Effector memory CD8-positive, alpha-beta T cell (primary cell): ENCODE results near the gene ITGAE.
"Not testable (repeated sequence)": the region's sequence is repeated elsewhere in the genome, so short reads cannot be mapped to it uniquely, and the experiment has no call there.

Source experiments
- ATAC-seq: fragments of 150-1000 bp; cut with Tn5 transposase; replicated peaks from 2 replicates; pipeline ENCODE4 v1.10.0; 2021; ENCODE audit warnings: mild to moderate bottlenecking, moderate library complexity
- DNase-seq, 3 experiments: peaks; one replicate each; pipeline ENCODE4 v3.0.0; 2021
- H3K27ac Mint-ChIP-seq, 2 donors: one replicate each; pipeline ENCODE4 v1.8.0; 2022; ENCODE audit warnings: mild to moderate bottlenecking in 2 of 2, mixed read lengths in 2 of 2, moderate library complexity in 2 of 2
- H3K27me3 Mint-ChIP-seq, 2 donors: one replicate each; pipeline ENCODE4 v1.8.0; 2022; ENCODE audit warnings: mixed read lengths in 2 of 2
- H3K36me3 Mint-ChIP-seq: one replicate; pipeline ENCODE4 v1.8.0; 2022; ENCODE audit warnings: mild to moderate bottlenecking, moderate library complexity, mixed read lengths; ENCODE audit not compliant: insufficient read depth
- H3K4me1 Mint-ChIP-seq, 2 donors: one replicate each; pipeline ENCODE4 v1.8.0; 2022; ENCODE audit warnings: low read depth in 2 of 2, mixed read lengths in 2 of 2
- H3K4me3 Mint-ChIP-seq, 2 donors: one replicate each; pipeline ENCODE4 v1.8.0; 2022; ENCODE audit warnings: mild to moderate bottlenecking in 2 of 2, mixed read lengths in 2 of 2, moderate library complexity in 2 of 2
- H3K9me3 Mint-ChIP-seq, 2 donors: one replicate each; pipeline ENCODE4 v1.8.0; 2022; ENCODE audit warnings: mixed read lengths in 2 of 2

Gene ITGAE

DNA sequence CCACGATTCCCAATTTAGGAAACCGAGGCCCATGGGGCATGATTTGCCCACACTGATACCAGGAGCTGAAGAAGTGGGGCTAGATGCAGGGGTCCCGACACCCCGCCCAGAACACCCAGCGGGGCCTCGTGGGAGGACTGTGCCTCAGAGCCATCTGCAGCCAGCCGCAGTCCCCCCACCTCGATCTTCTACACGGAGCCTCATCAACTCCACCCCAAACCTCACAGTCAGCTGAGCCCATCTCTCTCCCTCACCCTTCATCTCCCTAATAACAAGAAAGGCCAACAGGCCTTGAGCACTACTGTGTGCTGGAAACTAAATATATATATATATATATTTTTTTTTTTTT is 4.2 kb downstream of the ITGAE start:
- H3K4me1 Mint-ChIP-seq, result peaks cover 46% of the 10 kb centered on the region in 2 donors
- no peaks in the 10 kb centered on the region for H3K9me3 Mint-ChIP-seq
- H3K27ac Mint-ChIP-seq, result peak overlapping the region; percentile 98 to 99
- no peak for DNase-seq
- peak overlapping the region; percentile 65 to 71 for H3K4me3 Mint-ChIP-seq
- H3K27me3 Mint-ChIP-seq, result no peaks in the 10 kb centered on the region
- peak; percentile 22 for ATAC-seq
- peaks cover 32% of the 10 kb centered on the region for H3K36me3 Mint-ChIP-seq

DNA sequence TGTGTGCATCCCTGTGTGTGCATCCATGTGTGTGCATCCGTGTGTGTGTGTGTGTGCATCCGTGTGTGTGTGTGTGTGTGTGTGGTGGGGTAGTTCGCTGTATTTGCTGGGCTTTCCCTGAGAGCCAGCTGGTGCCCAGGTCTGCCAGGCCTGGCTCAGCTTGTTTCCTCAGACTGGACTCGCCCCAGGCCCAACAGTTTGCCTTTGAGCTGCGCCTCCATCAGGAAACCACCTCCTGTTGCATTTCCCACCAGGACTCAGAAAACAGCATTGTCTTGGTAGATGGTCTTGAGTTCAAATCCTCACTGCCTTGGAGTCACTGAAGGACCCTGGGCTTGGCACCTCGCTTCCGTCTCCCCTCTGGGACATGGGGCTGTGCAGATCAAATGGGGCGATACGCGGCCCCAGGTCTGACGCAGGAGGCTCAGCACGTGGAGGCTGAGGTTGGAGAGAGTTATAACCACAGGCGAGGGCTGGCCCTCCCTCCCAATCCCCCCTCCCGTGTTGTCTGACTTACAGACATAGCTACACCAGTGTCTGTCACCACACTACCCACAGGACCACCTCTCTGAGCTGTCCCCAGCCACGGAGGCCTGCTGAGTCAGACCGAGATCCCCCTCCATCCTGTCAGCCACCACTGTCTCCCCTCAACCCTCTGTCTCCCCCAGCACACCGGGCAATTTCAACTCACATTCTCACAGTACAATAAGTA is 4.7 kb downstream of the ITGAE start:
- Mint-ChIP-seq H3K9me3 (no peaks in the 10 kb centered on the region), H3K36me3 (peaks cover 32% of the 10 kb centered on the region), H3K27ac (peak overlapping the region; percentile 98 to 99), H3K27me3 (no peaks in the 10 kb centered on the region), H3K4me3 (peak overlapping the region; percentile 65 to 71), H3K4me1 (peaks cover 44 to 46% of the 10 kb centered on the region in 2 donors)
- ATAC-seq, result peak; percentile 77
- peak; percentile 83 to 87 (median 86) for DNase-seq

DNA sequence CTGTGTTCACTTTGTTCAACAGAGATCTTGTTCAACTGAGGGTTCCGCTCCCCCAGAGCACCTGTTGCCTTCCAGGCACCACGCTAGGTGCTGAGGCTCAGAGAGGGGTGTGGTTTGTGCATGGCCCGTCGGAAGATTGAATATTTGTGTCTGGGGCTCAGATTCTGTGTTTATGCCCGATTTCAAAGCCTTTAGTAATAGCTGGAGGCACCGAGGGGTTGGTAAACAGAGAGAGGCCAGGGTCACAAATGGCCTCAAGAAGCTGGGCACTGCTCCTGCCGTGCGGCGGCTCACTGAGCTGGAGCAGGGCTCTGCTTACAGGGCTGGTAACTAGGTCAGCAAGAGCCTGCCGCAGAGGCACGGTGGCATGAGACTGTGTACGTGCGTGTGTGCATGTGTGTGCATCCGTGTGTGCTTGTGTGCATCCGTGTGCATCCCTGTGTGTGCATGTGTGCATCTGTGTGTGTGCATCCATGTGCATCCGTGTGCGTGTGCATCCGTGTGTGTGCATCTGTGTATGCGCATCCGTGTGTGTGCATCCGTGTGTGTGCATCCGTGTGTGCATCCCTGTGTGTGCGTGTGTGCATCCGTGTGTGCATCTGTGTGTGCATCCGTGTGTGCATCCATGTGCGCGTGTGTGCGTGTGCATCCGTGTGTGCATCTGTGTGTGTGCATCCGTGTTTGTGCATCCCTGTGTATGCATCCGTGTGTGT is 5.4 kb downstream of the ITGAE start:
- Mint-ChIP-seq H3K9me3 (no peaks in the 10 kb centered on the region), H3K27ac (peak overlapping the region; percentile 98 to 99), H3K36me3 (peaks cover 32% of the 10 kb centered on the region), H3K27me3 (no peaks in the 10 kb centered on the region), H3K4me1 (peaks cover 43 to 44% of the 10 kb centered on the region in 2 donors), H3K4me3 (peak overlapping the region; percentile 65 to 75)
- DNase-seq, result peak in 2 of 3 experiments; percentile 48 to 49
- peak; percentile 27 for ATAC-seq

DNA sequence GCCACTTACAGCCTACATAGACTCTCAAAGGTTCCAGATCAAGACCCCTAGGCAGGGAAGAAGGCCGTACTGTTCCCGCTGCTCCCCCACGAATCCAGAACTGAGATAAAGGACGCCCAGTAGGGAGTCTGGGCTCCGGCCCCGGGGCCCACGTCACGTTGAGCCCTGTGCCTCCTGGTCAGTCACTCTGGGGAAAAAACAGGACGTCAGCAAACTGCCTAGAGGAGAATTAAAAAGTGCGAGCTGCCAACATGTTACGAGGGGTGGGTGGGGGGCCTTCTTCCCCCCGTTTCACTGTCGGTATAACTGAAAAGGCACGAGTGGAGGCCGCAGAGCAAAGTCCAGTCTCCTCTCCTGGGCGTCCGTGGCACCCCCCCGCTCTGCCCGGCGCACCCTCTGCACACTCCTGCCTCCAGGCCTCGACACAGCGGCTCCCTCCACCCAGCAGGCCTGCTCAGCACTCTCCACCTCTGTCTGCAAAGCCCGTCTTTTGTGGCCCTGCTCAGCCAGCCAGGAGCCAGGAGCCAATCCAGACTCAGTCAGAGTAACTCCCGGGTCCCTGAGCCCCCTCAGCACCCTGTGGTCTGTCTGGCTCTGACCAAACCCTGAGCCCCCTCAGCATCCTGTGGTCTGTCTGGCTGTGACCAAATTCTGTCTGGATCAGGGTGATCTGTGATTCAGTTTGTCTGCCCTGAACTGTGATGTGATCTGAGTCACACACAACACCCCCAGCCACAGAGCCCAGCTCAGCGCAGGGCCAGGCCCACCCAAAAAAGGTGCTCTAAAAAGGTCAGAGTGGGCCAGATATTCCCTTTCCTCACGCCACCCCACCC is 6.2 kb downstream of the ITGAE start:
- ATAC-seq, result peak; percentile 63
- peaks cover 28% of the 10 kb centered on the region for H3K36me3 Mint-ChIP-seq
- H3K27ac Mint-ChIP-seq, result peak overlapping the region; percentile 98 to 99
- peak overlapping the region; percentile 65 to 75 for H3K4me3 Mint-ChIP-seq
- no peaks in the 10 kb centered on the region for H3K9me3 Mint-ChIP-seq
- DNase-seq, result peak; percentile 70 to 78 (median 75)
- H3K27me3 Mint-ChIP-seq, result no peaks in the 10 kb centered on the region
- peaks cover 47 to 50% of the 10 kb centered on the region in 2 donors for H3K4me1 Mint-ChIP-seq

DNA sequence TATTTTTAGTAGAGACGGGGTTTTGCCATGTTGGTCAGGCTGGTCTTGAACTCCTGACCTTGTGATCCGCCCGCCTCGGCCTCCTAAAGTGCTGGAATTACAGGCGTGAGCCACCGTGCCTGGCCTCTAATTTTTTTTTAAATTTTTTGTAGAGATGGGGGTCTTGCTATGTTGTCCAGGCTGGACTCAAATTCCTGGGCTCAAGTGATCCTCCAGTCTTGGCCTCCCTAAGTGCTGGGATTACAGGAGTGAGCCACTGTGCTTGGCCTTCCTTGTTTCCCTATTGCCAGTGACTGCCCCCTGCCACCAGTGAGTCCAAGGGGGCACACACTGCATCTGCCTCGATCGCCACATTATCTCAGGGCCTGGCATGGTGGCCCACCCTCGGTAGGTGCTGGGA is 6.8 kb downstream of the ITGAE start:
- Mint-ChIP-seq H3K27ac (peak overlapping the region; percentile 98 to 99), H3K4me1 (peaks cover 49 to 55% of the 10 kb centered on the region in 2 donors)
- not testable (repeated sequence) for H3K9me3 Mint-ChIP-seq

DNA sequence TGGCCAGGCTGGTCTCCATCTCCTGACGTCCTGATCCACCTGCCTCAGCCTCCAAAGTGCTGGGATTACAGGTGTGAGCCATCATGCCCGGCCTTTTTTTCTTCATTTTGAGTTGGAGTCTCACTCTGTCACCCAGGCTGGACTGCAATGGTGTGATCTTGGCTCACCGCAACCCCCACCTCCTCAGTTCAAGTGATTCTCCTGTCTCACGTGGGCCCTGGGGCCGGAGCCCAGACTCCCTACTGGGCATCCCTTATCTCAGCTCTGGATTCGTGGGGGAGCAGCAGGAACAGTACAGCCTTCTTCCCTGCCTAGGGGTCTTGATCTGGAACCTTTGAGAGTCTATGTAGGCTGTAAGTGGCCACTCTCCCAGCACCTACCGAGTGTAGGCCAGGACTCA is 7.7 kb downstream of the ITGAE start:
- H3K9me3 Mint-ChIP-seq, H3K27me3 Mint-ChIP-seq, DNase-seq, H3K4me3 Mint-ChIP-seq, ATAC-seq: not testable (repeated sequence)
- peaks cover 29% of the 10 kb centered on the region for H3K36me3 Mint-ChIP-seq
- H3K4me1 Mint-ChIP-seq, result peaks cover 45 to 52% of the 10 kb centered on the region in 2 donors
- peak overlapping the region; percentile 98 to 99 for H3K27ac Mint-ChIP-seq

More for the DNA sequence above, 6.8 kb downstream of the ITGAE start:
- H3K27me3 Mint-ChIP-seq, ATAC-seq, DNase-seq: not testable (repeated sequence)
- Mint-ChIP-seq H3K4me3 (peak overlapping the region in 1 of 2 donors; percentile 14), H3K36me3 (peaks cover 28% of the 10 kb centered on the region)

DNA sequence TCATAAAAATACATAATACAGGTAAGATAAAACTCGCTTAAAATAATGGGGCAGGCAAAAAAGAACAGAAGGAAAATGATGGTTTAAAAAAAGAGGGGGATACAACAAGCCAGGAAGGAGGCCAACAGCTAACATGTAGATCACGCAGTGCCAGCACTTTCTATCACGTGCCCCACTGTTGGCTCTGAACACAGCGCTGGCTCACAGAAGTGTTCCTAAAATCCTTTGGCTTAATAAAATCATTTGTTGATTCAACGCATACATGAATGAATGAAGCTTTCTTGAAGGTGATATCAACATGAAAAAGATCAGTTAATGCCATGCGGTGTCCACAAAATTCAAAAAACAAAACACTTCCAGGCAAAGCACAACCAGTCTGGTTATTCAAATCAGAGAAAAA is 8.5 kb downstream of the ITGAE start:
- no peak for DNase-seq
- Mint-ChIP-seq H3K4me1 (peaks cover 45 to 52% of the 10 kb centered on the region in 2 donors), H3K27ac (peak overlapping the region in 1 of 2 donors; percentile 17)

DNA sequence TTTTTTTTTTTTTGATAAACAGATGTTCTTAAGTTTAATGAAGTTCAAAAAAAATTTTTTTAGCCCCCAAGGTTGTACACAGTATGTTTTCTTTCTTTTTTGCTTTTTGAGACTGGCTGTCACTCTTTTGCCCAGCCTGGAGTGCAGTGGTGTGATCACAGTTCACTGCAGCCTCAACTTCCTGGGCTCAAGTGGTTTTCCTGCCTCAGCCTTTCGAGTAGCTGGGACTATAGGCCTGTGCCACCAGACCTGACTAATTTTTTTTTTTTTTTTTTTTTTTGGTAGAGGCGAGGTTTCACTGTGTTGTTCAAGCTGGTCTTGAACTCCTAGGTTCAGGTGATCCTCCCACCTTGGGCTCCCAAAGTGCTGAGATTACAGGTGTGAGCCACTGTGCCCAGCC is 12.8 kb downstream of the ITGAE start:
- H3K27ac Mint-ChIP-seq, result peak overlapping the region; percentile 70 to 80
- no peaks in the 10 kb centered on the region for H3K27me3 Mint-ChIP-seq
- H3K4me1 Mint-ChIP-seq, result peaks cover 26 to 35% of the 10 kb centered on the region in 2 donors
- DNase-seq, result peak; percentile 29 to 44 (median 30)
- H3K9me3 Mint-ChIP-seq, result no peaks in the 10 kb centered on the region
- ATAC-seq, result peak; percentile 86
- H3K36me3 Mint-ChIP-seq, result peaks cover 6% of the 10 kb centered on the region
- H3K4me3 Mint-ChIP-seq, result peak overlapping the region; percentile 51 to 53

More for the DNA sequence above, 8.5 kb downstream of the ITGAE start:
- H3K9me3 Mint-ChIP-seq, result no peaks in the 10 kb centered on the region
- H3K27me3 Mint-ChIP-seq, result no peaks in the 10 kb centered on the region
- no peak for ATAC-seq
- H3K4me3 Mint-ChIP-seq, result no peak overlapping the region
- H3K36me3 Mint-ChIP-seq, result peaks cover 35% of the 10 kb centered on the region

DNA sequence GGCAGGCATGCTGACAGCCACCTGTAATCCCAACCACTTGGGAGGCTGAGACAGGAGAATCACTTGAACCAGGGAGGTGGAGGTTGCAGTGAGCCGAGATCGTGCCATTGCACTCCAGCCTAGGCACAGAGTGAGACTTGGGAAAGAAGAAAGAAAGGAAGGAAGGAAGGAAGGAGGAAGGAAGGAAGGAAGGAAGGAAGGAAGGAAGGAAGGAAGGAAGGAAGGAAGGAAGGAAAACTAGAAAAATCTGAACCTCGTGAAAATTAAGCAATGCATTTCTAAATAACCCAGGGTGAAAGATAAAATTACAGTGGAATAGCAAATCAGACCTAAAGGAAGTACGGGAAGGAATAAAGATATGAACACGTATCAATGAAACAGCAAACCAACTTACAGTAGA is 15.7 kb downstream of the ITGAE start:
- peak overlapping the region in 1 of 2 donors; percentile 28 for H3K27ac Mint-ChIP-seq
- DNase-seq, H3K4me3 Mint-ChIP-seq, H3K27me3 Mint-ChIP-seq, H3K36me3 Mint-ChIP-seq, H3K9me3 Mint-ChIP-seq, ATAC-seq: not testable (repeated sequence)
- H3K4me1 Mint-ChIP-seq, result peaks cover 19 to 30% of the 10 kb centered on the region in 2 donors

DNA sequence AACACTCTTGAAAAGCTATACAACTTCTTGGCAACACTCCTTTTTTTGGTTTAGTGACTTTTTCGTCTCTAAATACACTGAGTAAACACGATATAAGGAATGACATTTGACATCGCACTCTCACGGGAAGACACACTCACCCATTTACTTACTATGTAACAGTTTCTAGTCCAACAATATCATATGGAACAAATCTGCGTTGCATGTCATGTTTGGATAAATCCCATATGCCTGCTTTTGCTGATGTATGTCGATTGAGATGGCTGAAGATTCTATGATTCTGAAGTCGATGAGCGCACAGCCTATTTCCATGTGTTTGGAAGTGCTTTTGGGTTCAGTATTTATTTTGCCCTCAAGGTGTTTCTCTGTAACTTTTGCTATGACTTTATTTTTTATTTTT is 18.2 kb downstream of the ITGAE start:
- Mint-ChIP-seq H3K27me3 (no peaks in the 10 kb centered on the region), H3K4me3 (no peak overlapping the region), H3K36me3 (peaks cover under 1% of the 10 kb centered on the region), H3K9me3 (no peaks in the 10 kb centered on the region), H3K4me1 (peaks cover 9 to 14% of the 10 kb centered on the region in 2 donors), H3K27ac (no peak overlapping the region)
- DNase-seq (no peak), ATAC-seq (no peak)

DNA sequence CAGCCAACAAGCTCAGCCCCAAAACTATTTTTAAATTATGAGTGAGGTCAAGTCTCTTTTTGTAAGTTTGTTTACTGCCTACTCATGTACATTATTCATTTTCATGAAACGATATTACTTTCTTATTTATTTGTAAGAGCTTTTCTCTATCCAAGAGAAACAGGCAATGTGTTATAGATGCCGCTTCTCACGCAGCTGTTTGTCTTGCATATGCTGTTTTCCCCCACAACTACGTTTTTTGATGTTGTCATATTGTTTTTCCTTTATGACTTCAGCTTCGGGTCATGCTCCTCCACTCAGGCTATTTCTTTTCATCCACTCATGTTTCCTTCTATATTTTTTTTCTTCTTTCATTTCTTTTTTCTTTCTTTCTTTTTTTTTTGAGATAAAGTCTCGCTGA is 20.0 kb downstream of the ITGAE start:
- Mint-ChIP-seq H3K36me3 (no peaks in the 10 kb centered on the region), H3K27ac (no peak overlapping the region), H3K9me3 (no peaks in the 10 kb centered on the region), H3K27me3 (no peaks in the 10 kb centered on the region), H3K4me1 (peaks cover 5 to 10% of the 10 kb centered on the region in 2 donors), H3K4me3 (no peak overlapping the region)
- ATAC-seq, result no peak
- no peak for DNase-seq

DNA sequence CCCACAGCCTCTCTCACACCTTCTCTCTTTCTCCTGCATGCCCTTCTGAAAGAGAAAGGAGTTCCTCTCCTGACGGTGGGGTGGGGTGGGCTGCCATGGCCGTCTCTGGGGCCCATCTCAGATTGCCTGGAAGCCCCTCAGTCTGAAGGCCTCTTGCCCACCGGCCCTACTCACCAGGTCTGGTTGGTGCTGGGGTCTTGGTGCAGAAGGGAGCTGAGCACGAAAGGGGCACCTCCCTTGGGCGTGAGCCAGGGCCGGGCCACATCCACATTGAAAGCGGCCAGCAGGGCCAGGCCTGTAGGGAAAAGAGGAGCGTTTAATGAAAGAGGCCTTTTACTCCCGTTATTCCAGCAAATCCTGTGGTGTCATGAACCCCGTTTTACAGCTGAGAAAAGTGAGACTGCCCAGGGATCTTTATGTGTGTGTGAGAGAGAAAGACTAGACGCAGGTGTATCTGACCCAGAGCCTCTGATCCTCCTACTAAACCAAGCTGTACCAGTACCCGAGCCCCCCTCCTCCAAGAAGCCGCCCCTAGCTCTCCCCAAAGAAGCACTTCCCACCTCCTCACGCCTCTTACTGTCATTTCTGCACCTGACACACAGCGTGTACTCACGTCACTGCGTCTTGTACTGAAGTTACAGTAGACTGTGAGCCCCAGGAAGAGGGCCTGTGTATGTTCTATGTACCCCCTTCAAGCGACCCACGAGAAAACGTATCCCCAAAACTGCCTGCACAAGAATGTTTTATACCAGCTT is 23.4 kb downstream of the ITGAE start:
- ATAC-seq (no peak), DNase-seq (no peak)
- H3K36me3 Mint-ChIP-seq, result no peaks in the 10 kb centered on the region
- peaks cover 0 to 5% of the 10 kb centered on the region in 2 donors for H3K4me1 Mint-ChIP-seq
- H3K27me3 Mint-ChIP-seq, result no peaks in the 10 kb centered on the region
- H3K27ac Mint-ChIP-seq, result no peak overlapping the region
- no peak overlapping the region for H3K4me3 Mint-ChIP-seq
- H3K9me3 Mint-ChIP-seq, result no peaks in the 10 kb centered on the region

DNA sequence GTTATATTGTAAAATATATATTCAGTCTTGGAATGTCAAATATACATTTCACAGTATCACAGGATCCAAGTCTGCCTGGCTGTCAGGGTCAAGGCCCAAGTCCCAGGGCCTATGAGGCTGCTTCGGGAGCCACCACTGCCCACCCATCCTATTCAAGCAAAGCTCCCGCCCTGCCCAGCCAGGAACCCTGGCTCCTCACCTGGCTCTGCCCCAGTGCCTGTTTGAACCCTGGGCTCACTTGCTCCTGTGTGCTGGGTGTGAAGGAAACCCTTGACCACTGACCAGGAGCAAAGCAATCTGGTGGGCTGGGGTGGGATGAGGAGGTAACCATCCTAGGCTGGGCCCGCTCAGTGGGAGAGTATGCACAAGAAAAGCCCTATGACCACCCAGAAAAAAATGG is 27.0 kb downstream of the ITGAE start:
- H3K4me3 Mint-ChIP-seq, result no peak overlapping the region
- no peak overlapping the region for H3K27ac Mint-ChIP-seq
- H3K36me3 Mint-ChIP-seq, result peaks cover 12% of the 10 kb centered on the region
- no peak for DNase-seq
- H3K9me3 Mint-ChIP-seq, result no peaks in the 10 kb centered on the region
- H3K27me3 Mint-ChIP-seq, result no peaks in the 10 kb centered on the region
- H3K4me1 Mint-ChIP-seq, result peaks cover 29 to 34% of the 10 kb centered on the region in 2 donors
- no peak for ATAC-seq
